HL-60 (cell line): Measurements from ENCODE around the gene CACNA1D.

ENCODE experiments used
- CTCF ChIP-seq: IDR thresholded peaks from one replicate; pipeline ENCODE4 v1.5.1; 2011; ENCODE audit warnings: low read length, control low read depth, inconsistent platforms; ENCODE audit not compliant: insufficient read depth
- POLR2AphosphoS5 ChIP-seq: IDR thresholded peaks from 2 replicates; pipeline ENCODE4 v1.6.1; 2012; ENCODE audit warnings: low read depth
- REST ChIP-seq: IDR thresholded peaks from 2 replicates; pipeline ENCODE4 v1.6.1; 2012; ENCODE audit warnings: low read depth; ENCODE audit not compliant: insufficient replicate concordance
- SPI1 ChIP-seq: IDR thresholded peaks from 2 replicates; pipeline ENCODE4 v1.6.1; 2012; ENCODE audit warnings: low read depth, mild to moderate bottlenecking, borderline replicate concordance

GRCh38 chr3:53780806-53781205 lies 286.4 kb downstream of the CACNA1D start:
- TF ChIP-seq CTCF (no peak), POLR2AphosphoS5 (no peak), SPI1 (no peak), REST (no peak)
